ENCODE measurements around the gene PDC.

DNA sequence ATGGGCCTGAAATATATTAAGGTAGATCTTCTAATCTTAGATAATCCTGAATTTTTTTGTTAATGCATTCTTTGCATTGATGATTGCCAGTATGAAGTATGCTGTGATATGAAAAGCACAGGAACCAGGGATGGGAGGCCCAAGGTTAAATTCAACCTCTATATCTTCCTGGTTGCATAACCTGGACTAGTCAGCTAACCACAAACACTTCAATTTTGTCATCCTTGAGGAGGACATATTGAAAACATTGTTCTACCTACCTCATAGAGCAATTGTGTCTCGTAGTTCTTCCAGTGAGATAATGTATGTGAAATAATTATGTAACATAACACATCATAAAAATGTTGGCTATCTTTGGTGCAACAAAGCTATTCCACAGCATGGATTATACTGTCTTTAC, 25.6 kb downstream of the PDC start:
- TF ChIP-seq, protein P1, sequence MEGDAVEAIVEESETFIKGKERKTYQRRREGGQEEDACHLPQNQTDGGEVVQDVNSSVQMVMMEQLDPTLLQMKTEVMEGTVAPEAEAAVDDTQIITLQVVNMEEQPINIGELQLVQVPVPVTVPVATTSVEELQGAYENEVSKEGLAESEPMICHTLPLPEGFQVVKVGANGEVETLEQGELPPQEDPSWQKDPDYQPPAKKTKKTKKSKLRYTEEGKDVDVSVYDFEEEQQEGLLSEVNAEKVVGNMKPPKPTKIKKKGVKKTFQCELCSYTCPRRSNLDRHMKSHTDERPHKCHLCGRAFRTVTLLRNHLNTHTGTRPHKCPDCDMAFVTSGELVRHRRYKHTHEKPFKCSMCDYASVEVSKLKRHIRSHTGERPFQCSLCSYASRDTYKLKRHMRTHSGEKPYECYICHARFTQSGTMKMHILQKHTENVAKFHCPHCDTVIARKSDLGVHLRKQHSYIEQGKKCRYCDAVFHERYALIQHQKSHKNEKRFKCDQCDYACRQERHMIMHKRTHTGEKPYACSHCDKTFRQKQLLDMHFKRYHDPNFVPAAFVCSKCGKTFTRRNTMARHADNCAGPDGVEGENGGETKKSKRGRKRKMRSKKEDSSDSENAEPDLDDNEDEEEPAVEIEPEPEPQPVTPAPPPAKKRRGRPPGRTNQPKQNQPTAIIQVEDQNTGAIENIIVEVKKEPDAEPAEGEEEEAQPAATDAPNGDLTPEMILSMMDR (IDR thresholded peaks at IDR 0.05) = no peak
- TF ChIP-seq POLR2A (IDR thresholded peaks at IDR 0.05) = no peak
